22Rv1 (cell line): ENCODE measurements around the gene KRT5.

Experiments
- CTCF ChIP-seq: fragments of 450-650 bp; IDR thresholded peaks from 2 replicates; pipeline ENCODE4 v1.5.1; 2017; ENCODE audit warnings: mild to moderate bottlenecking
- ZFX ChIP-seq: fragments of 450-650 bp; IDR thresholded peaks from 2 replicates; pipeline ENCODE4 v1.6.1; 2017; ENCODE audit warnings: antibody characterized with exemption, borderline replicate concordance

GRCh38 chr12:52513736-52514135 is 6.5 kb downstream of the KRT5 start:
- TF ChIP-seq CTCF (no peak), ZFX (no peak)
